GM12878 (cell line): ENCODE measurements around the gene OR8D1. TPM values are rescaled to one million over a fixed set of nuclear protein-coding genes. Genes with fewer than 3 reads are reported as not detected.

Experiments
- ATF7 ChIP-seq: fragments of 450-650 bp; IDR thresholded peaks from 2 replicates; pipeline ENCODE4 v1.6.1; 2016; ENCODE audit warnings: low read depth, mild to moderate bottlenecking
- CREM ChIP-seq: IDR thresholded peaks from 2 replicates; pipeline ENCODE4 v1.6.1; 2014; ENCODE audit warnings: antibody characterized with exemption, low read depth
- DPF2 ChIP-seq: fragments of 450-650 bp; IDR thresholded peaks from 2 replicates; pipeline ENCODE4 v1.6.1; 2017; ENCODE audit warnings: mild to moderate bottlenecking
- E2F8 ChIP-seq: fragments of 450-650 bp; IDR thresholded peaks from 2 replicates; pipeline ENCODE4 v1.6.1; 2018; ENCODE audit warnings: mild to moderate bottlenecking, low read depth, moderate library complexity; ENCODE audit not compliant: partially characterized antibody
- EP300 ChIP-seq, 2 experiments: fragments of 150-350 bp in 1 of 2; IDR thresholded peaks; 2 replicates each; pipeline ENCODE4 v1.6.1; 2011 to 2012; ENCODE audit warnings: low read depth in 2 of 2, low read length in 2 of 2, borderline replicate concordance in 1 of 2, improper control_type of control experiment in 1 of 2, inconsistent platforms in 1 of 2; ENCODE audit not compliant: control insufficient read depth in 1 of 2
- ETV6 ChIP-seq, 2 experiments: fragments of 450-650 bp in 1 of 2; IDR thresholded peaks in 1 of 2; conservative IDR thresholded peaks in 1 of 2; 2 replicates each; pipeline ENCODE4 v1.6.1; 2014; ENCODE audit warnings: antibody characterized with exemption in 1 of 2, borderline replicate concordance in 1 of 2, low read depth in 1 of 2, mild to moderate bottlenecking in 1 of 2, moderate library complexity in 1 of 2
- IKZF1 ChIP-seq: fragments of 450-650 bp; conservative IDR thresholded peaks from 2 replicates; pipeline ENCODE4 v1.6.1; 2017; ENCODE audit warnings: antibody characterized with exemption, mild to moderate bottlenecking
- IKZF2 ChIP-seq, 2 experiments: fragments of 450-650 bp; IDR thresholded peaks; 2 replicates each; pipeline ENCODE4 v1.6.1; 2017; ENCODE audit warnings: mild to moderate bottlenecking in 2 of 2, moderate library complexity in 2 of 2
- MTA2 ChIP-seq: fragments of 450-650 bp; IDR thresholded peaks from 2 replicates; pipeline ENCODE4 v1.6.1; 2016; ENCODE audit warnings: low read depth, mild to moderate bottlenecking, moderate library complexity
- NFYB ChIP-seq: IDR thresholded peaks from 2 replicates; pipeline ENCODE4 v1.6.1; 2011; ENCODE audit warnings: low read depth, mild to moderate bottlenecking, low read length, improper control_type of control experiment, moderate library complexity; ENCODE audit not compliant: insufficient read depth
- RELB ChIP-seq: fragments of 450-650 bp; IDR thresholded peaks from 2 replicates; pipeline ENCODE4 v1.6.1; 2017; ENCODE audit warnings: low read depth, mild to moderate bottlenecking, moderate library complexity
- ZBTB4 ChIP-seq: fragments of 450-650 bp; formaldehyde crosslinking; IDR thresholded peaks from 2 replicates; pipeline ENCODE4 v1.4.0; 2022; ENCODE audit warnings: mild to moderate bottlenecking, moderate library complexity
- polyA plus RNA-seq, 11 experiments: library from polyadenylated mRNA; depleted of rRNA in 4 of 11; unstranded in 6 of 11; stranded (reverse) in 5 of 11; fragments of >200 nt; fragmentation: Nextera tagmentation in 4 of 11; fragmentation: Illumina TruSeq in 1 of 11; extraction: Ambion mirVana in 4 of 11; extraction: Trizol in 1 of 11; gene quantifications; 1 replicate in 1 of 11; 2 replicates in 10 of 11; pipeline versions ENCODE4 v1.2.1 to v1.2.3, GENCODE V29; 2011 to 2016; ENCODE audit warnings: inconsistent platforms in 2 of 11, missing spikeins in 2 of 11, low read depth in 1 of 11
- total RNA-seq, 4 experiments: library from RNA; depleted of rRNA in 3 of 4; stranded (reverse); fragments of >200 nt in 3 of 4; fragmentation: Illumina TruSeq in 1 of 4; extraction: Trizol in 1 of 4; gene quantifications; 2 replicates each; pipeline versions ENCODE4 v1.2.1 to v1.2.3, GENCODE V29; 2013 to 2021

The OR8D1 gene
- total and polyA plus RNA-seq, 10 of the 15 experiments (the other 5 are each of a cell fraction or from before 2014, with no cell fraction given), result not detected

- TF ChIP-seq IKZF1, result peak; percentile 35; the same call in 1 of the 2 replicates
- TF ChIP-seq CREM, result peak; percentile 38; the same call in 1 of the 2 replicates
- TF ChIP-seq ETV6 (conservative IDR thresholded peaks at IDR 0.05 in 1 of 2, IDR thresholded peaks at IDR 0.05 in 1 of 2; ENCODE audit: borderline replicate concordance in 1 of 2, low read depth in 1 of 2), result peak in 1 of 2 experiments; percentile 85; a peak in 2 of 4 replicates
- peak; percentile 50; the same call in 1 of the 2 replicates for TF ChIP-seq DPF2
- peak; percentile 54 for TF ChIP-seq ATF7
- TF ChIP-seq E2F8, result no peak
- TF ChIP-seq ZBTB4 (CRISPR knock-in tag), result no peak
- TF ChIP-seq NFYB, result no peak
- TF ChIP-seq MTA2, result peak; percentile 34
- peak; percentile 44 to 62; a peak in 3 of 4 replicates for TF ChIP-seq IKZF2 (IDR thresholded peaks at IDR 0.05)
- TF ChIP-seq EP300 (IDR thresholded peaks at IDR 0.05; ENCODE audit: borderline replicate concordance in 1 of 2, control insufficient read depth in 1 of 2, low read depth in 2 of 2, low read length in 2 of 2), result peak in 1 of 2 experiments; percentile 49; a peak in 1 of 4 replicates
- 0 out of 2 replicates have a peak, but pooled peaks have one; percentile 48 for TF ChIP-seq RELB
- TF ChIP-seq, all 136 proteins: peak for 17
Observed at GRCh38 chr11:124329787-124330478, 16.2 kb upstream of the OR8D1 start (continued).
